ENCODE results near the gene WNK2.
"Not testable (repeated sequence)": the region's sequence is repeated elsewhere in the genome, so short reads cannot be mapped to it uniquely, and the experiment has no call there.

The WNK2 gene

GRCh38 chr9:93248386-93249040, 64.6 kb downstream of the WNK2 start:
- no peaks in the 10 kb centered on the region for H3K4me1 ChIP-seq (ENCODE audit: control insufficient read depth, insufficient read depth, low read length)
- no peak overlapping the region for H3K4me3 ChIP-seq (ENCODE audit: low read length)
- no peaks in the 10 kb centered on the region for H3K36me3 ChIP-seq (ENCODE audit: insufficient read depth, low read length)
- peaks cover 3% of the 10 kb centered on the region for H3K27me3 ChIP-seq (ENCODE audit: control insufficient read depth, insufficient read depth, low read length)
- H3K9ac ChIP-seq (ENCODE audit: low read depth, low read length), result no peak overlapping the region
- H3K4me2 ChIP-seq (ENCODE audit: low read length), result no peak overlapping the region
- no peaks in the 10 kb centered on the region for H3K9me3 ChIP-seq (replicated peaks; ENCODE audit: low read length)

GRCh38 chr9:93250185-93250584, 66.2 kb downstream of the WNK2 start:
- no peak overlapping the region for H3K4me3 ChIP-seq (ENCODE audit: low read length)
- H3K9ac ChIP-seq (ENCODE audit: low read depth, low read length), result no peak overlapping the region
- peaks cover 3% of the 10 kb centered on the region for H3K27me3 ChIP-seq (ENCODE audit: control insufficient read depth, insufficient read depth, low read length)
- no peaks in the 10 kb centered on the region for H3K4me1 ChIP-seq (ENCODE audit: control insufficient read depth, insufficient read depth, low read length)
- H3K4me2 ChIP-seq (ENCODE audit: low read length), result no peak overlapping the region
- no peaks in the 10 kb centered on the region for H3K9me3 ChIP-seq (replicated peaks; ENCODE audit: low read length)
- H3K36me3 ChIP-seq (ENCODE audit: insufficient read depth, low read length), result no peaks in the 10 kb centered on the region

- H3K4me1 ChIP-seq (ENCODE audit: control insufficient read depth, insufficient read depth, low read length); H3K9ac ChIP-seq (ENCODE audit: low read depth, low read length); H3K27me3 ChIP-seq (ENCODE audit: control insufficient read depth, insufficient read depth, low read length); H3K4me3 ChIP-seq (ENCODE audit: low read length); H3K36me3 ChIP-seq (ENCODE audit: insufficient read depth, low read length); H3K9me3 ChIP-seq (replicated peaks; ENCODE audit: low read length); H3K4me2 ChIP-seq (ENCODE audit: low read length): not testable (repeated sequence)
Observed at GRCh38 chr9:93251309-93251708, 67.4 kb downstream of the WNK2 start.

DNA sequence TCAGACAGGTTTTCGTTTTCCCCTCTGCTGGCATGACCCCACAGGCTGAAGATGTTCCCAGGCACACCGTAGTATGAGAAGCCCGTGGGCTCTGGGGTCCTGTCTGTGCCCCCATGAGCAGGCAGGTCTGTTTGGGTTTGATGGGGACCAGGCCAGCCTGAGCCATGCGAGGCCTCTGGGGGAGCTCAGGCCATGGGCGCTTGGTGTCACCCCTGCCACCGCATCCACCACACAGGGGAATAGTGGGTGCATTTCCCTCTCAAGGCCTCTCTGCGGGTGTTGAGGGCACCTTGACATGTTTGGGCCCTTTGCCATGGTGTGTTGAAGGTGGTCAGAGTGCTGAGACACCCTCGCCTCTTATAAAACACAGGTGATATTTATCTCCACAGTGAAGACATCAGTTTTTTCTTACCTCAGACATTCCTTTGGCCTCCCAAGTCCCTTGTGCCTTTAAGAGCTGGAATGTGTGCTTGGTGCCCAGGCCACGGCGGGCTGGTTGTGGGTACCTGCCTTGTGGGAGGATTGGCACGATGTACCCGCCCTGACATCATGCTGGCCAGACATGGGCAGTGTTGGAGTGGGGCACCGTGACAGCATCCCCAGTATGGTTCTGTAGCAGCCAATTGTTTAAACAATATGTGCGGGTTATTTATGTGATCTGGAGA, 68.3 kb downstream of the WNK2 start:
- H3K4me3 ChIP-seq (ENCODE audit: low read length), result no peak overlapping the region
- H3K9me3 ChIP-seq (replicated peaks; ENCODE audit: low read length), result no peaks in the 10 kb centered on the region
- H3K4me2 ChIP-seq (ENCODE audit: low read length), result no peak overlapping the region
- H3K27me3 ChIP-seq (ENCODE audit: control insufficient read depth, insufficient read depth, low read length), result peaks cover 2% of the 10 kb centered on the region
- H3K4me1 ChIP-seq (ENCODE audit: control insufficient read depth, insufficient read depth, low read length), result no peaks in the 10 kb centered on the region
- no peaks in the 10 kb centered on the region for H3K36me3 ChIP-seq (ENCODE audit: insufficient read depth, low read length)
- H3K9ac ChIP-seq (ENCODE audit: low read depth, low read length), result no peak overlapping the region

DNA sequence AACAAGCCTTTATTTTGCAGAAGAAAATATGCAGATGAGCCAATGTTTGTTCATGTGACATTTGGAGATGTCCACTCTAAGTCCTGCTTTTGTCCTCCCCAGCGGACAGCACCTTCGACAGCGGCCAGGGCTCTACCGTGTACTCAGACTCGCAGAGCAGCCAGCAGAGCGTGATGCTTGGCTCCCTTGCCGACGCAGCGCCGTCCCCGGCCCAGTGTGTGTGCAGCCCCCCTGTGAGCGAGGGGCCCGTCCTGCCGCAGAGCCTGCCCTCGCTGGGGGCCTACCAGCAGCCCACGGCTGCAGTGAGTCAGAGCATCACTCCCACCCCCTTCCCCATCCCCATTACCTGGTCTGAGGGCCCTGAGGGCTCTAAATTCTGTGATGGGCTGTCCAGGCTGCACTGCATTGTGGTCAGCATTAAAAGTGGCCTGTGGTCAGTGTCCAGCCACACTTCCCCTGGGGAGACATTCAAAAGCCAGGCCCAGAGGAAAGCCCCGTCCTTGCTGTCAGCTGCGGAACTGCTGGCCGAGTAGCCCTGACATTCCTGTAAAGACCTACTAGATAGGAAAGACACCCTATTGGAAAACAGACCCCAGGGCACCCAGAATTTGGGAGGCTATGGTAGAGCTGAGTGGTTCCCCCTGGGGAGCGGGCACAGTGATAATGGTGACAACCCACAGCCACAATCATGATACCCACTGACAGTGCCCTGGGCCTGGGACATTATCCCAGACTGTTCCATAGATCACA, 69.0 kb downstream of the WNK2 start:
- Histone ChIP-seq H3K4me3 (ENCODE audit: low read length) (no peak overlapping the region), H3K9ac (ENCODE audit: low read depth, low read length) (no peak overlapping the region), H3K36me3 (ENCODE audit: insufficient read depth, low read length) (no peaks in the 10 kb centered on the region), H3K9me3 (replicated peaks; ENCODE audit: low read length) (no peaks in the 10 kb centered on the region), H3K27me3 (ENCODE audit: control insufficient read depth, insufficient read depth, low read length) (no peaks in the 10 kb centered on the region), H3K4me2 (ENCODE audit: low read length) (no peak overlapping the region), H3K4me1 (ENCODE audit: control insufficient read depth, insufficient read depth, low read length) (no peaks in the 10 kb centered on the region)

DNA sequence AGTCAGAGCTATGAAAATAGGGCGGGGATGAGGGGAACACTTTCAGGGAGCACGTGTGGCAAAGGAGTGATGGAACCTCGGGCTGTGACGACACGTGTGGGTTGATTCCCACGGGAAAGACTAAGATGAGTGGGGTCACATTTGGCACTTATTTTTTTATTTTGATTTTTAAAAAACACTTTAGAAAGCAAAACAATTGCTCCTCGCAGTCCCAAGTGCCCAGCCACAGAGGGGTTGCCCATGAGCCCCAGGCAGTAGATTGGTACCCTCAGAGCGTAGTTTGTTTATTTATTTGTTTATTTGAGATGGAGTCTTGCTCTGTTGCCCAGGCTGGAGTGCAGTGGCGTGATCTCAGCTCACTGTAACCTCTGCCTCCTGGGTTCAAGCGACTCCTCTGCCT, 69.7 kb downstream of the WNK2 start:
- H3K4me3 ChIP-seq (ENCODE audit: low read length), result no peak overlapping the region
- no peaks in the 10 kb centered on the region for H3K4me1 ChIP-seq (ENCODE audit: control insufficient read depth, insufficient read depth, low read length)
- H3K9ac ChIP-seq (ENCODE audit: low read depth, low read length), result no peak overlapping the region
- H3K9me3 ChIP-seq (replicated peaks; ENCODE audit: low read length), result no peaks in the 10 kb centered on the region
- no peaks in the 10 kb centered on the region for H3K27me3 ChIP-seq (ENCODE audit: control insufficient read depth, insufficient read depth, low read length)
- no peak overlapping the region for H3K4me2 ChIP-seq (ENCODE audit: low read length)
- H3K36me3 ChIP-seq (ENCODE audit: insufficient read depth, low read length), result no peaks in the 10 kb centered on the region

GRCh38 chr9:93254061-93254481, 70.1 kb downstream of the WNK2 start:
- no peaks in the 10 kb centered on the region for H3K27me3 ChIP-seq (ENCODE audit: control insufficient read depth, insufficient read depth, low read length)
- H3K9ac ChIP-seq (ENCODE audit: low read depth, low read length), result no peak overlapping the region
- H3K4me1 ChIP-seq (ENCODE audit: control insufficient read depth, insufficient read depth, low read length), result no peaks in the 10 kb centered on the region
- no peak overlapping the region for H3K4me3 ChIP-seq (ENCODE audit: low read length)
- no peak overlapping the region for H3K4me2 ChIP-seq (ENCODE audit: low read length)
- no peaks in the 10 kb centered on the region for H3K9me3 ChIP-seq (replicated peaks; ENCODE audit: low read length)
- H3K36me3 ChIP-seq (ENCODE audit: insufficient read depth, low read length), result no peaks in the 10 kb centered on the region

DNA sequence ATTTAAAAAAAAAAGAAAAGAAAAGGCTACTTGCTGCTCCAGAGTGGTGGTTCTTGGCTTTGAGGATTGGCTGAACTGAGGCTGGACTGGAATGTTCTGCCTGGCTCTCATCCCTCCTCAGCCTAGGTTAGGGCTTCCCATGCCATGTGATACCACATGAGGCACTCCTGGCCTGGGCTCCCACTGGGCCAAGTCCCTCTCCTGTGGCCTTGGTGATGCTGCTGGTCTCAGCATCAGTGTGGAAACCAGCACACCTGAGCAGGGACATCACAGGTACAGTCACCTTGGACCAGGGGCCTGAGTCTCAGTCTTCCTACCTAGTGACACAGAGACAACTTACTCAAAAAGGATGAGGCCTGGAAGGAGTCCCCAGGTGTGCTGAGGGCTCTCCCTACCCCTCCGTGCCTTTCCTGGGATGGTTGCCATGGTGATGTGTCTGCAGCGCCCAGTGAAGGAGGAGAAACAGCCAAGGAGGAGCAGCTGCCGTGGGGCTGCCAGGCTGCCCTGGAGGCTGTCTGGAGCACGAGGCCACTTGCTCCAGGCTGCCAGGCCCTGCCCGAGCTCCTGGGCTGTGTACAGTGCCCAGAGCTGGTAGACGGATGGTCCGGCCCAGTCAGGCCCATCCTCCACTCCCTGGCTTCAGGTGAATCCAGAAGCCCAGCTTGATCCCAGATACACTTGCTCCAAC, 71.0 kb downstream of the WNK2 start:
- Histone ChIP-seq H3K36me3 (ENCODE audit: insufficient read depth, low read length) (no peaks in the 10 kb centered on the region), H3K27me3 (ENCODE audit: control insufficient read depth, insufficient read depth, low read length) (no peaks in the 10 kb centered on the region), H3K4me1 (ENCODE audit: control insufficient read depth, insufficient read depth, low read length) (no peaks in the 10 kb centered on the region), H3K4me3 (ENCODE audit: low read length) (no peak overlapping the region), H3K9me3 (replicated peaks; ENCODE audit: low read length) (no peaks in the 10 kb centered on the region), H3K9ac (ENCODE audit: low read depth, low read length) (no peak overlapping the region), H3K4me2 (ENCODE audit: low read length) (no peak overlapping the region)

DNA sequence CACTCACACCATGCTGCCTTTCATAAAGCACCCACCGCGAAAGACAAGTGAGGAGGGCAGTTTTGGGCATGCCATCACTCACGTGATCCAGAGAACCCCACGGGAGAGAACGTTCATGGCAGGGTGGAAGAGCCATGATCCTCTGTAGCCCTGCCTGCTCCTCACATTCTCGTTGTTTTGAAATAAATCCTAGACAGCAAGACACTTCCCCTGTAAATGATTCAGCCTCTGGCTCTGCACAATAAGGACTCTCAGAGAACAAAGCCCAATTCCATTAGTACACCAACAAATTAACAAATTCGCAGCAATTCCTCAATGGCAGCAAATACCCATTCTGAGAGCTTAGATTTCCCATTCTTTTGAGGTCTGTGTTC, 71.5 kb downstream of the WNK2 start:
- Histone ChIP-seq H3K9me3 (replicated peaks; ENCODE audit: low read length) (no peaks in the 10 kb centered on the region), H3K27me3 (ENCODE audit: control insufficient read depth, insufficient read depth, low read length) (peaks cover 3% of the 10 kb centered on the region), H3K4me3 (ENCODE audit: low read length) (no peak overlapping the region), H3K4me2 (ENCODE audit: low read length) (no peak overlapping the region), H3K36me3 (ENCODE audit: insufficient read depth, low read length) (no peaks in the 10 kb centered on the region), H3K9ac (ENCODE audit: low read depth, low read length) (no peak overlapping the region), H3K4me1 (ENCODE audit: control insufficient read depth, insufficient read depth, low read length) (no peaks in the 10 kb centered on the region)

DNA sequence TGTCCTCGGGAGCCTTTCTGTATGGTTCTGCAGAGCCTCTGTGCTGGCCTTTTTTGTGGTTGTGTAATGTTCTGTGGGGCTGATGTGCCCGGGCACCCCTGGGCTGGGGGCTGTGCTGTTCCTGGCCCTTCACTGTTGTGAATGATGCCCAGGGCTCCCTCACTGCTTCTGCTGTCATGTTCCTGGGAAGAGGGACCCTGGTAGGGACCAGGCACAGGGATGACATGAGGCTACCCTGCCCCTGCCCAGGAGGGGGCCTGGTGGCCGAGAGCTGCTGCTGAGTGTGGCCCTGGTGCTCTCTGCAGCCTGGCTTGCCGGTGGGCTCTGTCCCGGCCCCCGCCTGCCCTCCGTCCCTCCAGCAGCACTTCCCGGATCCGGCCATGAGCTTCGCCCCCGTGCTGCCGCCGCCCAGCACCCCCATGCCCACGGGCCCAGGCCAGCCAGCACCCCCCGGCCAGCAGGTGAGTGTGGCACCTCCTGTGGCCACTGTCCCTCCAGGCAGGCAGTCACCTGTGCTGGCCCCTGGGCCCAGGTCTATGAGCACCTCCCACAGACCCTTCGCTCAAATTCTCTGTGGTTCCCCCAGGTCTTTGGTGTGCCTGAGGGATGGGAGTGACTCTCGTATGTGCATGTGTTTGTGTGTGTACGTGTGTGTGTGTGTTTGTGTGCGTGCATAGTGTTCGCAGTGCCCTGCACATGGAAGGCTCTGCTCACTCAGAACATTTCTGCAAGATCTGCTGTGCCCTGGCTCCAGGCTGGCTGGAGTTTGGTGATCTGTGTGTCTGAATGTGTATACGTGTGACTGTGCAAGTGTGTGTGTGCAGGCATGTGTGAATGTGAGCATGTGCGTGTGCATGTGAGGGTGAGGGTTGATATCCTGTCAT, 72.3 kb downstream of the WNK2 start:
- no peaks in the 10 kb centered on the region for H3K9me3 ChIP-seq (replicated peaks; ENCODE audit: low read length)
- H3K9ac ChIP-seq (ENCODE audit: low read depth, low read length), result no peak overlapping the region
- H3K36me3 ChIP-seq (ENCODE audit: insufficient read depth, low read length), result no peaks in the 10 kb centered on the region
- H3K27me3 ChIP-seq (ENCODE audit: control insufficient read depth, insufficient read depth, low read length), result peaks cover 4% of the 10 kb centered on the region
- H3K4me2 ChIP-seq (ENCODE audit: low read length), result no peak overlapping the region
- no peaks in the 10 kb centered on the region for H3K4me1 ChIP-seq (ENCODE audit: control insufficient read depth, insufficient read depth, low read length)
- H3K4me3 ChIP-seq (ENCODE audit: low read length), result no peak overlapping the region

Measured in skeletal muscle satellite cell (primary cell).